Pulmonary artery endothelial cell (primary cell): ENCODE data around the gene RTRAF. TPM values are rescaled to one million over a fixed set of nuclear protein-coding genes. Genes with fewer than 3 reads are reported as not detected.

ENCODE experiments used
- DNase-seq: peaks from one replicate; pipeline ENCODE4 v3.0.0-alpha.2; 2011; ENCODE audit warnings: low read depth, low spot score
- total RNA-seq: library from RNA; depleted of rRNA; stranded (reverse); fragments of >200 nt; gene quantifications from 2 replicates; pipeline ENCODE4 v1.2.3, GENCODE V29; 2014

RTRAF gene
- total RNA-seq, 1 donor from 2014 or later: 310 TPM

GRCh38 chr14:52020161-52020714, 30.9 kb downstream of the RTRAF start:
- no peak for DNase-seq

- DNase-seq: peak; percentile 47
These were observed 31.7 kb downstream of the RTRAF start for GRCh38 chr14:52020866-52021717.

DNA sequence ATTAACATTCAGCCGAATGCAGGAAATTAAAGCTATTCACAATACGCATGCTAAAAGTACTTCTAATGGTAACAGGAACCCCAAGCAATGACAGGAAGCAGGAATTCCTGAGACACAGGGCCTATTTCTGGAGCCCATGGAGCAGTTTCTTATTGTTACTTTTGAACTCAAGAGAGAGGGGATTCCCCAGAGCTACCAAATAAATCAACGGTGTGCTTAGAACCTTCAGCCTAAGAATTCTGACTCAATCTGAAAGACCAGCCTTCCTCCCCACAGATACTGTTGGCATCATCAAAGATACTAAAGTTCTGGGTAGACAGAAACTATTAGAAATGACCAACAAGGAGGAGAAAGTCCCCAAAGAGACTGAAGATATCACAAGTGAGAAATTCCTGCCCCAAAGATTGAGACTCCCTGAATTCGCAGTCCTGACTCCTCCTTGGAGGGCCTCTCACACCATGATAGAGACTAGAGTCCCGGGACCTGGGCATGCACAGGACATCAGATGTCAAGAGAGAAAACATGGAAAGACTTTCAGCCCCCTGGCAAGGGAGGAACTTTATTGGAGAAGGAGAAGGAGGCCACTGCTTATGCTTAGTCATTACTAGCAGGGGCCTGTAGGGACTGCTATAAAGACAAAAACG, 32.7 kb downstream of the RTRAF start:
- peak; percentile 64 for DNase-seq

DNA sequence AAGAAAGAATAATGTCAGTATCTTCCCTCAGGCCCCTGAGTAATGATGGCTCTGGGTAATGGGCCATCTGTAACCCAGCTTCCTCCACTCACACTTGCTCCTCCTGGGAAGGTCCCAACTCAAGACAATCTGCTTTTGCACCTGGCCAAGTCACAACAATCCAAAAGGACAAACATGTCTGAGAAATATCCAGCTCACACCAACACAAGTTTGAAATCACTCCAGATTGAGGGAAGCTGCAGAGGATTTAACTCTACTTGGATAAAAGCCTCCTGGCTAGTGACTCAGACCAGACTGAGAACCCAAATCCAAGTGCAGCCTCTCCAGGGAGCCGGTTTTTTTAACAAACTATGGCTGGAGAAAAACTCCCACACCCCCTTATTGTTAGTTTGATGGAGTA, 34.2 kb downstream of the RTRAF start:
- DNase-seq: no peak

GRCh38 chr14:52025310-52025709, 36.0 kb downstream of the RTRAF start:
- DNase-seq: peak; percentile 87

DNA sequence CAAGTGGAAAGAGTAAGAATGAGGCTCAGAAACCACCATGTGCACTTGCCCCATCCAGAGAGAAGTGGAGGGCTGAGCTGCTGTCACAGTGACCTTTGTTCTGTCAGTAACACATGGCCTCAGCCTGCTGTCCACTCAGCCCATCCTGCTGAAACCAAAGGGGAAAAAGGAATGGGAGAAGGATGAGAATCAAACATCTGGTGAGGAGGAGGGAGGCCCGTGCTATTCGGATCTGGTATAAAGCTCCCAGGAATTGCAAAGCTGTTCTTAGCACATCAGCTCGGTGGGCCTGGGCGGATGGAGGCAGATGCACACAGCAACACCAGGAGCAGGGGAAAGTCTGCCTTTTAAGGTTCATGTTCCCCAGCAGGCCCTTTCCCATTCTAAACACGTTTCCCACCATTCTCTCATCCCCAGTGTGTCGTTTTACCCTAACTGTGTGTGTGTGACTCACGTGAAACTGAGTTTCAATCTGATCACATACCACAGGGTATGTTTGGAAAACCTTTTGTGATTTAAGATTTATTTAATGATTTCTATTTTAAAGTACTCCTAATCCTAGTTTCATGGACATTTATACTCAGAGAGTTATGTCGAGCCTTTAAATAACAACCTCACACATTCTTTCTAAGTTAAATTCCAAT, 36.8 kb downstream of the RTRAF start:
- DNase-seq: no peak

GRCh38 chr14:52026901-52027300, 37.6 kb downstream of the RTRAF start:
- DNase-seq: no peak

GRCh38 chr14:52029881-52030280, 40.5 kb downstream of the RTRAF start:
- peak; percentile 39 for DNase-seq

DNA sequence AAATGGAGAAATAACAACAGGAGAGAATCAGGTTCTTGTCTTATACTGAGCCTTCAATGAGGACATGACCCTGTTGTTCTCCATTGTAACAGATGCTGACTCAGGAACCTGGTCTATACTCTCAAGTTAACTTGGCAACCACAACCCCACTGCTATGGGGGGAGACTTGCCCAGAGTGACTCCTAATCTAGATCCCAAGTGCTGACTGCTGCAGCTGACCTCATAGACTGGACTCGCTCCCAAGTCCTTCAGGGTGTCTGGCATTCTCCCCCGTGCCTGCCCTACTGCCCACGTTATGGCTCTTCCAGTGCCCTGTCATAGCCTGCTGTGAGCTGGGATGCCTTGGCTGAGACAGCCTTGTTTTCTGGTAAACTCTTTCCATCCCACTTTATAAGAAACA, 42.4 kb downstream of the RTRAF start:
- DNase-seq: no peak

- no peak for DNase-seq
These were observed 43.0 kb downstream of the RTRAF start for GRCh38 chr14:52032204-52032801.

GRCh38 chr14:52033101-52033642, 43.8 kb downstream of the RTRAF start:
- DNase-seq: no peak

DNA sequence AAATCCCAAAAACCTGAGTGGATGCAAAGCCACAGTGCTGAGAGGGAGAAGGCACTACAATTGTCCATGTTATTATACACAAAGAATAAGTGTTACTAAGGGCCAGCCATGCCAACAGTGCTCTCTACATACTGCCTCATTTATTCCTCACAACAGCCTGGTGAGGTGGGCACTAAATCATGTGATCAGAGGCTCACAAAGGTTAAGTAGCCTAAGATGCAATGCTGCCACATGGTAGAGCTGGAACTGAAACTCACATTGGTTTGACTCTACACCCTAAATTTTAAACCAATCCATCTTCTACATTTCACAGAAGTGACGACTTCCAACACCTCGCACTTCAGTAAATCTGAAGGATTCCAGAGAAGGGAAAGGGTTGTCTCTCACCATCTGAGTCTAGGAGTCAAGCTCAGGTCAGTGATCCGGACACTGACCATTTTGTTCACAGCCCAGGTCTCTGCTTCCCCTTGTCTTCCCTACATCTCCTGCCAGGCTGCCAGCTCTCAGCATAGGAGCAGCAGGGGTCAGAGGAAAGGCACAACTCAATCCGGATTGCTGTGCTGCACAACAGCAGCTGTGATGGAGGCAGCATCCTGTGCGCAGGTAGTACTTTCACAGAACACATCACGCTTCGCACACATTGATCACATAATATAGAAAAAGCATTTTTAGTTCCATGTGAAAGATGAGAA, 49.9 kb downstream of the RTRAF start:
- DNase-seq: no peak

- no peak for DNase-seq
These were observed 51.3 kb downstream of the RTRAF start for GRCh38 chr14:52040598-52040997.

DNA sequence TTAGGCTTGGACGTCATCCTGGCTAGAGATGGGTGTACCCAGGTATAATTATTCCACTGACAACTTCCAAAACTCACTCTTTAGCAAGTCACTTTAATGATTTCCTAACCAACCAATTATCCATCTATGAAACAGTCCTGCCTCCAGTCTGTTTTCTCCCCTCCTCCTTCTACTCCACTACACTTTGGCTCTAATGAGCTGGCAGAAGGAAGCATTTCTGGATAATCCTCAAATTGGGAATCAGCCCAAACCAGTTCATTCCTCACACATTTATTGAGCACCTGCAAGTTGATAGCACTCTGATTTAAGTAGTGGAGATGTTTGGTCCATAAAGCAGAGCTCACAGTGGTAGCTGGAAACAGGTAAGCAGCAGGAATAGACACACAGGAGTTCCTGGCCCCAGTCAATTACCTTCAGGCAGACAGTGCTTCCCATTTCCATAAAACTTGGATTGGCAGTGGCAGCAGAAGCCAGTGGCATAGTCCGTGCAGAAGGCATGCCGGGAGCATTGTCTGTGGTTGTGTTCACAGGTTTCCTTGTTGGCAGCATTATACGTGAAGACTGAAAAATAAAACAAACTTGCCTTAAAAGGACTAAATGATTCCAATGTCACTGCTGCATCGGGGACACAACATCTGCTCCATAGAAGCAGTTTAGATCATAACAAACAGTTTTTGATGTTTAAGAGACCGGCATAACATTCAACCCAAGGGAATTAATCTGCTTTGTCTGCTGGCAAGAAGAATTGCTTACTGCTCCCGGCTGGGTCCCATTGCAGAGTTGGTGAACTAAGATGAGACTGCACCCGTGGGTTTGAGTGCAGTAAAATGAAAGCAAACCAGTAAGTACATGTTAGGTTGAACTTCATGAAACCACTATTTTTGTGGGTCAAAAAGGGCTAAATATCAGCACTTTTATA, 53.3 kb downstream of the RTRAF start:
- DNase-seq: no peak

GRCh38 chr14:52043690-52044089, 54.3 kb downstream of the RTRAF start:
- no peak for DNase-seq

- DNase-seq: no peak
These were observed 55.6 kb downstream of the RTRAF start for GRCh38 chr14:52044791-52045522.

GRCh38 chr14:52046376-52046917, 57.1 kb downstream of the RTRAF start:
- no peak for DNase-seq

GRCh38 chr14:52048116-52048515, 58.8 kb downstream of the RTRAF start:
- DNase-seq: no peak
